HL-60 (cell line): ENCODE measurements around the gene UNC5C.

Experiments used
- CTCF ChIP-seq: IDR thresholded peaks from one replicate; pipeline ENCODE4 v1.5.1; 2011; ENCODE audit warnings: low read length, control low read depth, inconsistent platforms; ENCODE audit not compliant: insufficient read depth
- POLR2AphosphoS5 ChIP-seq: IDR thresholded peaks from 2 replicates; pipeline ENCODE4 v1.6.1; 2012; ENCODE audit warnings: low read depth

- no peak for TF ChIP-seq CTCF
- TF ChIP-seq POLR2AphosphoS5, result no peak
Observed at GRCh38 chr4:95594013-95594412, 45.2 kb upstream of the UNC5C start.
